ENCODE measurements around the gene GNG14.
"Not testable (repeated sequence)": the region's sequence is repeated elsewhere in the genome, so short reads cannot be mapped to it uniquely, and the experiment has no call there.

The GNG14 gene

DNA sequence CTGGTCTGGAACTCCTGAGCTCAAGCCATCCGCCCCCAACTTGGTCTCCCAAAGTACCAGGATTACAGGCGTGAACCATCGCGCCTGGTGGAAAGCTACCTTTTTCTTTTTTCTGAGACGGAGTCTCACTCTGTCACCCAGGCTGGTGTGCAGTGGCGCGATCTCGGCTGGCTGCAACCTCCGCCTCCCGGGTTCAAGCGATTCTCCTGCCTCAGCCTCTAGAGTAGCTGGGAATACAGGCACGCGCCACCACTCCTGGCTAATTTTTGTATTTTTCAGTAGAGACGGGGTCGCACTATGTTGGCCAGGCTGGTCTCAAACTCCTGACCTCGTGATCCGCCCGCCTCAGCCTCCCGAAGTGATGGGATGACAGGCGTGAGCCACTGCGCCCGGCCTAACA lies 9.6 kb downstream of the GNG14 start:
- DNase-seq, result not testable (repeated sequence)

DNA sequence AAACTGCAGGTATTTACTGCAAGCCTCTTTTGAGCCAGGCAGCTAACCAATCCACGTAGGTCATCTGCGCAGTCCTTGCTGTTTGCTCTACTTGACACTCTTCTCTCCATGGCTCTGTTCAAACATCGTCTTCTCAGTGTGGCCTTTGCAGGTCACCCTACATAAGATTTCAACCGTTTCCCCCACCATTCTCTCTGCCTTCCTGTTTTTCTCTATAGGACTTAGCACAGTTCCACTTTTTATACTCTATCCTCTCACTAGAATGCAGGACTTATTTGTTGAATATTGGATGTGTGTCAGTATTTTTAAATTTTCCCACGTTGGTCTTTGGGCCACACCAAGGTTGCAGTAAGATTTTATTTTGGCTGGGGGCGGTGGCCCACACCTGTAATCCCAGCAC lies 10.3 kb downstream of the GNG14 start:
- DNase-seq, result no peak

DNA sequence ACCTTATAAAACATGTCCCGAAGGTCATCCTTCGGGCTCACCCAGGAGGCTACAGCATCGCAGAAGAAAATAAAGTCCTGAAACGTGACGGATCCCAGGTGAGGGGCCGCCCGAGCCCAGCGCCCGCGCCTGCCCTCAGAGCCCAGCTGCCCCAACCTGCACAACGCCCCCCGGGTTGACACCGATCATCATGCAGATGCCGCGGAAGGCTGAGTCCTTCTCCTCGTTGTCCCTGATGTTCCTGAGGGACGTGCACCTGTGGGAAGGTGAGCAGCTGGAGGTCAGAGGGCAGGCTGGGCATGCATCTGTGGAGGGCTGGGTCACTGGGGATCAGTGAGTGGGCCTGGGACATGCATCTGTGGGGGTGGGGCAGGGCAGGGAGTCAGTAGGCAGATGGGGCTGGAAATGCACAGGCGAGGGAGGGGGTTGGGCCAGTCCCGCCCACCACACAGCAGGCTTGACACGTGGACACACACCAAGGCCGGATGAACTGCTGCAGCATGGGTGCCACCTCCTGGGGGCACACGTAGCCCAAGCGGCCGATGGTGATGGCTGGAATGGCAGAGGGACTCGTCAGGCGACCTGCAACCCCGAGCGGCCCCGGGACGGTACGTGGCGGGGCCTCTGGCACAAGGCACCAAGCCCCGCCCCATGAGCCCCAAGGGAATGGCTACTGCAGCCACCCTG lies 13.9 kb downstream of the GNG14 start:
- DNase-seq, result no peak

DNA sequence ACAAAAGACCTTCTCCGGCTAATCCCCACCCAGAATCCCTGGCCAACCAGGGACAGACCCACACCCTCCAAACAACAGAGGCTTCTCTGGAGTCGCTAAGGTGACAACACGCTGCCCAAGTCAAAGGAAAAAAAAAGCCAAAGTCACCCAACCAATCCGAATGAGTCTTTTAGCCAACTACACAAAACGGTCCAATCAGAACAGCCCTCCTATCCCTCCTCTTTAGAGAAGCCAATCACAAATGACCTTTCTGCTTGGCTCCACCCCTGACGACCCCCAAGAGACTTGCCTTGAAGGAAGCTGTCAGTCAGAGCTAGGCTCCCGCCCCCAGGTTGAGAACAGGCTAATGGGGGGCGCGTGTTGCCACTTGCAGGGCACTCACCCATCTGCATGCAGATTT lies 15.2 kb downstream of the GNG14 start:
- DNase-seq, result peak; percentile 16

DNA sequence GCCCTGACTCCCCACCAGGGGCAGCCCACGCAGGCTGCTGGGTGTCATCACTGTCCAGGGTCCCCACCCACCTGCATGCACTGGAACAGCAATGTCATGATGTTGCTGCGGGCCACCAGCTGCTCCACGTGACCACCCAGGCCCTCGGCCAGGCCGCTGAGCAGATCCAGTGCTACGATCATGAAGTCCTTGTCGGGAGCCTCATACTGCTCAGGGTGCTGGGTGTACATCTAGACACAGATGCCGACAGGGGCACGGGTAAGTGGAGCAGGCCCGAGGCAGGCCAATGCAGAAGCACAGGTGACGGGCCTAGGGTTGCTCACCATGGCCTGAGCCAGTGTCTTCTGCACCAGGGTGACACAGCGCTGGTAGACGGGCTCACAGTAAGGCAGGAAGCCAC lies 17.4 kb downstream of the GNG14 start:
- DNase-seq, result no peak

DNA sequence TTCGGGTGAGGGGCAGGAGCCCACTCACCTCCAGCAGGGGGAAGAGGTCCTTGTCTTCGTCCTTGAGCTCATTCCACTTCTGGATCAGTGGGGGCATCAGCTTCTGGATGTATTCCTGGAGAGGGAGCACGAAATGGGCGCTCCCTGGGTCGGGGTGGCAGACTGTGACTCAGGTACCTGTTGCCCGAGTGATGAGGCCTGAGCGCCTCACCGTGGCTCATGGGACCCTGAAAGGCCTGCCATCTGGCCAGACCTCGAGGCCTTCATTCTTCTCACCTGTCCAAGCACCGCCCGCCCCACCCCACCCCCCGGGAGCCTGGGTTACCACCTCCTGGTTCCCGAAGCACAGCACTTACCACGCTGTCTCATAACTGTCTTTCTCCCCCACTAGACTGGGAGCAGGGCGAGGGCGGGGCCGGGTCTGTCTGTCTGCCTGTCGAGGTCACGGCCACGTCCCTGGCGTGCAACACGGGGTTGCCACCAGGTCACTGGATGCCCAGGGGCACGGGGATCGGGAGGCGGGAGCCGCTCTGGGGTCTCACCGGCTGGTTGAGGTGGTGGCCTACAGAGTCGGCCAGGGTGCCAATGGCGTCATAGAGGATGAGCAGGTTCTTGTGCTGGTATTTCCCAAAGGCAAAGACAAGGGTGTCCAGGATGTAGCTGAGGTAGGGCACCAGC lies 18.0 kb downstream of the GNG14 start:
- DNase-seq, result no peak

DNA sequence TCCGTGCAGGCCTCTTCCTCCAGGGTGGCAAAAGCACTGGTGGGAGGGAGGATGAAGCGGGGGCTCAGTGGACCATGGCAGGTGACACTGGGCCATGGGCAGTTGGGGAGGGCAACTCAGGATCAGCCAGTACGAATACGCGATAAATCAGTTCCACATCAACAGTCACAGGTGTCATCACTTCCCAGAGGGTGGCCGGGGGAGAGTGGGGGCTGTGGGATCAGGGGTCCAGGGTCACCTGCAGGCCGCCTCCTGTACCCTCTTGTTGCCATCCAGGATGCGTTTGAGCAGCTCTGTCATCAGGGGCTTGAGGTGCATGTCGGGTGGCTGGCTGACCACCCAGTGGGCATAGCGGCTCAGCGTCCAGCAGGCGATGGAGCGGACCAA lies 18.5 kb downstream of the GNG14 start:
- no peak for DNase-seq

DNA sequence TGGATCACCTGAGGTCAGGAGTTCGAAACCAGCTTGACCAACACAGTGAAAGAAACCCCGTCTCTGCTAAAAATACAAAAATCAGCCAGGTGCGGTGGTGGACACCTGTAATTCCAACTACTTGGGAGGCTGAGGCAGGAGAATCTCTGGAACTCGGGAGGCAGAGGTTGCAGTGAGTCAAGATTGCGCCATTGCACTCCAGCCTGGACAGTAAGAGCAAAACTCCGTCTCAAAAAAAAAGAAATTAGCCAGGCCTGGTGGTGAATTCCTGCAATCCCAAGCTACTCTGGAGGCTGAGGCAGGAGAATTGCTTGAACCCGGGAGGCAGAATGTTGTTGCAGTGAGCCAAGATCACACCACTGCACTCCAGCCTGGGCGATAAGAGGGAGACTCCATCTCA lies 20.8 kb downstream of the GNG14 start:
- no peak for DNase-seq

DNA sequence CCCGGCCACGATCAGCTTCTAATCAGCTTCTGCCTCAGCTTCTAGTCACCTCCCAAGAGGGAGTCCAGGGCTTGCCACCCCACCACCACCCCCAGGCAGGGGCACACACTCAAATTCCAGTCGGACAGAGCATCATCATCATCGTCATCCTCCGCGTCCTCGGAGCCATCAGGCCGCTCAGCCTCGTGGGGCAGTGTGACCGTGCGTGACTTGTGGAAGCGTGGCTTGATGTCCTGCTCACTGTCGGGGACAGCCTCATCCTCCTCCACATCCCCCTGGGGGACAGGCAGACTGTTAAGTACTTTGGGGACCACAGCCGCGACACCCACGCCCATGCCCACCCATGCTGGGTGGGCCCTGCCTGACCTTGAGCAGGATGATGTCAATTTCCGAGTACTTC lies 23.4 kb downstream of the GNG14 start:
- DNase-seq, result no peak

DNA sequence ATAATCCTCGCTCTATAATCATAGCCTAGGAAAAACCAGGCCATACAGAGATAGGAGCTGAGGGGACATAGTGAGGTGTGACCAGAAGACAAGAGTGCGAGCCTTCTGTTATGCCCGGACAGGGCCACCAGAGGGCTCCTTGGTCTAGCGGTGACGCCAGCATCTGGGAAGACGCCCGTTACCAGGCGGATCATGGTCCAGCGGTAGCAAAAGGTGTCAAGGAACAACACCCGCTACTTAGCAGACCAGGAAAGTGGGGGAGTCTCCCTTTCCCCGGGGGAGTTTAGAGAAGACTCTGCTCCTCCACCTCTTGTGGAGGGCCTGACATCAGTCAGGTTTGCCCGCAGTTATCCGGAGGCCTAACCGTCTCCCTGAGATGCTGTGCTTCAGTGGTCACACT lies 24.3 kb downstream of the GNG14 start:
- peak; percentile 25 for DNase-seq

DNA sequence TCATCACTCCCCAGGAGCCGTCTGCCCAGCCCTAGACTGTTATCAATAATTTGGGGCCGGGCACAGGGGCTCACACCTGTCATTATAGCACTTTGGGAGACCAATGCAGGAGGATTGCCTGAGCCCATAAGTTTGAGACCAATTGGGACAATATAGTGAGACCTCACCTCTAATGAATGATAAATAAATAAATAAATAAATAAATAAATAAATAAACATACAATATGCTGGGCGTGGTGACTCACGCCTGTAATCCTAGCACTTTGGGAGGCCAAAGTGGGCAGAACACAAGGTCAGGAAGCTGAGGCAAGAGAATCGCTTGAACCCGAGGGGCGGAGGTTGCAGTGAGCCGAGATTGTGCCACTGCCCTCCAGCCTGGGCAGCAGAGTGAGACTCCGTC lies 25.5 kb downstream of the GNG14 start:
- DNase-seq, result not testable (repeated sequence)

DNA sequence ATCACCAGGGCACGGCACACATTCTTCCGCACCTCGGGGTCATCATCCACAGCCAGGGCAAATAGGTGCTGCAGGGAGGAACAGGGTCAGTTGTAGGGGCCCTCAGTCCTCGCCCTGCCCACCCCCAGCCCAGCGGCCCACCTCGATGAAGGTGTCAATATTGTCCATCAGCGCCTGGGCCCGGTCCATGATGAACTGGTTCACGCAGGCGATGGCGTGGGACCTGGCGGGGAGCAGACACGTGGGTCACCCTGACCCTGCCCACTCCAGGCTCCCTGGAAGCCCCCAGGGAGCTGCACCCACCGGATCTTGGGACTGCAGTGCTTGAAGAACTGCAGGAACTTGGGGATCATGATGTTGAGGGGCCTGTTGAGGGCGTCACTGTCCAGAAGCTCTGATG lies 27.3 kb downstream of the GNG14 start:
- no peak for DNase-seq

DNA sequence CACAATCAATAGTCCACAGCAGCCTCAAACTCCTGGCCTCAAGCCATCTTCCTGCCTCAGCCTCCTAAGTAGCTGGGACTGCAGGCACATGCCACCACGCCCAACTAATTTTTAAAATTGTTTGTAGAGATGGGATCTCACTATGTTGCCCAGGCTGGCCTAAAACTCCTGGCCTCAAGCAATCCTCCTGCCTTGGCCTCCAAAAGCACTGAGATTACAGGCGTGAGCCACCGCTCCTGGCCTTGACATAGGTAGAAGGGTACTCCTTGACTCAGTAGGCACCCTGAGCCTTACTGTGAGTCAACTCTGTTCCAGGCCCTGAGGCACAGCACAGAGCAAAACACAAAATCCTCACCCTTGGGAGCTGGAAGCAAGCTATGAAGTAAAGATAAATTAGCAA lies 28.1 kb downstream of the GNG14 start:
- no peak for DNase-seq

DNA sequence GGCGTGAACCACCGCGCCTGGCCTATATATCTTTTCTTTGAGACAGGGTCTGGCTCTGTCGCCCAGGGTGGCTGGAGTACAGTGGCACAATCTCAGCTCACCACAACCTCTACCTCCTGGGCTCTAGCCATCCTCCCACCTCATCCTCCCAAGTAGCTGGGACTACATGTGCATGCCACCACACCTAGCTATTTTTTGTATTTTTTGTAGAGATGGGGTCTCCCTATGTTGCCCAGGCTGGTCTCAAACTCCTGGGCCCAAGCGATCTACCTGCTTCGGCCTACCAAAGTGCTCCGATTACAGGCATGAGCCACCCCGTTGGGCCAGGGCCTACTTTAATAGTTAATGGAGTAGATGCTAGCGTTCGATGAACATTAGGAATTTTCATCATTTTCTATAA lies 32.5 kb downstream of the GNG14 start:
- DNase-seq, result no peak

DNA sequence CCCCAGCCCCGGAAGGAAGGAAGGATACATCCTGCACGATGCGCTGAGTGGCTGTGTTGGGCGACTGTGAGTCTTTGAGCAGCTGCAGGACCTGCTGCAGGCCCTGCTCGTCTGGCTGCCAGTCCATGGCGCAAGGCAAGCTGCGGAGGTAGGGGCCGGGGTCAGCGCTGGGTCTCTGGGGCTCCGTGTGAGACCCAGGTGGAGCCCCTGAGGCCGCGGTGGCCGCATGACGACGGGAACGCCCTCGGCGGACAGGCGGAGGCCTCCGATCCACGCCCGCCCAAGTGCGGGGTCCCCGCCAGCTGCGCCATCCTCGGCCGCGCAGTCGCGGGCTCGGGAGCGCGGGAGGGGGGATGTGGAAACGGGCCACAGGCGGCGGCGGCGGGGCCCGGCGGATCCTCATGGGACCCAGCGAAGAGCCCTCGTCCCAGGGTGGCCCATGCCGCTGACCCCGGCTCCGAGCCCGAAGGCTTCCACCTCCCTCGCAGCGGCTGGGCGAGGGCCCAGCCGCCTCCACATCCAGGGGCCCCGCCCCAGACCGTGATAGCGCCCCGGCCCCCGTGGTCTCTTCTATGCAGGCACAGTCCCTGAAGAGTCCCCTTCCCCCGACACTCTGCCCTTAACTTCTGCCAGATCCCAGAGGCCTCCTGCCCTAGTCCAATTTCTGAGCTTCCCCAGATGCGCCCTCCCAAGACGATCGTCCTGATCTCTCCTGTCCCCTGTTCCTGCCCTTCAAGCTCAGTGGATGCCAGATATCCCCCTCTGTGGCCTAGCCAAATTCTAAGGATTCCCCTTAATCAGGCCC lies 33.3 kb downstream of the GNG14 start:
- no peak for DNase-seq

DNA sequence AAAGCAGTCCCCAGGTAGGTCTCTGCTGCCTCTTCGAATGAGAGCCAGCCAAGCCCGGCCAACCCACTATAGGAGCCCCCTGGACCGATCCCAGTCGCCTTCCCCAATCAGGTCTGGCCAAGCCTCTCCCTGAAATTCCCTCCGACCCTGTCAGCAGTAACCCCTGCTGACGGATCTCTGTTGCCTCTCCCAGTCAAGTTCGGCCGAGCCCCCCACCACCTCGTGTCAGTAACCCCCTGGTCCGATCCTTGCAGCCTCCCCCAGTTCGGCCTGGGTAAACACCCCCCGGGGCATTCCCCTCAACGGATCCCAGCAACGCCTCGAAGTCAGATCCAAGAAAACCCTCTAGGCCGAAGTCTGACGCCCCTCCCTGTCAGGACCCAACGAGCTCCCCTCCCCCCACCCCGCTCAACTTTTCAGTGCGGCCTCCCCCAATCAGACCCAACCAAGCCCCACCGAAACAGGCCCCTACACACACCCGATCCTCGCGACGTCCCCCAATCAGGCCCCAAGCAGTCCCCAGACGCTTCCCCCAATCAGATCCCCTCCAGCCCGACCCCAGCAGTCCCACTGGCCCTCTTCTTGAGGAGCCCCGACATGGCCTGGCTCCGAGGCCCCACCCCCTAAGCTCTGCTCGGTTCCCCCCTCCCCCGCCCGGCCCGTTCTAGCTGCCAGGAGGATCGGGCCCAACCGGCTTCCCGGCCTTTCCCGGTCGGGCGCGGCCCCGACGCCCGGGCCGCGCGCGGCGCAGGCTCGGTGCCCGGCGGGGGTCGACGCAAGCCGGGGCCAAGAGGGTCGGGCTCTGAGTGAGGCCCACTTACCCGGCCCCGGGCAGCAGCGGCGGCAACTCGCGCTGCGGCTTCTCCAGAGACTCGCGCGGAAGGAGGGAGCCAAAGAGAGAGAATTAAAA lies 34.1 kb downstream of the GNG14 start:
- peak; percentile 61 for DNase-seq

DNA sequence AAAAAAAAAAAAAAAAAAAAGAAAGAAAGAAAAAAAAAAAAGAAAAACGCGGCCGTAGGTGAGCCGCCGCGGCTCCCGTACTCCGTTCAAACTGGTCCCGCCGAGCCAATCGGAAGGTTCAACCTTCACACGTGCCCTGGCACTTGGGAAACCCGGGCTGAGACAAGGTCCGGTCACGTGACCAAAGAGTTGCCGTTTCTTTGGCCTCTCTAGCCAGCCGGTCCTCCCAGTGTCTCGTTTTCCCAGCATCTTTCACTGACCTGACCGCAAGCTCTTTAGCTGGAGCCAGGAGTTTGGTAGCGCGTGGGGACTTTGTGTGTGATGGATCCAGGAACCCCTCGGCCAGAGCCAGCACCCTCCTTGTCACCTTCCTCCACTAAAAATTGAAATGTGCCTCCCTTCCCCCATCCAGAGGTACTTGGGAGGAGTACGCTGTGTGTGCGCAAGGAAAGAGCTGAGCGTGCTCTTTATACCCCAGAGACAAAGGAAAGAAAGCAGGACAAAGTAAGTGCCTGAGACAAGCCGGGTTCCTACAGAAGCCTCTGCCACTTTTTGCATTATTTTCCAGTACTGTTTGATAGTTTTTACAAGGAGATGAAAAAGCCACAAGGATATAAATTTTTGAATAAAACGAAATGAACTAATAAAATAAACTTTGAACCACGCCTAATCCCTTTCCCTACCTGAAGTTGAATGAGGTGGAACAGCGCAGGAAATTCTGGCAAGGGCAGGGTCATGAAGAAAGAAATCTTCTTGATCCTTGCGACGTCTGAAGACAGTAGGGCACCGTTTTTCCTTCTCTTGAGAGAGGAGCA lies 35.0 kb downstream of the GNG14 start:
- peak; percentile 97 for DNase-seq

DNA sequence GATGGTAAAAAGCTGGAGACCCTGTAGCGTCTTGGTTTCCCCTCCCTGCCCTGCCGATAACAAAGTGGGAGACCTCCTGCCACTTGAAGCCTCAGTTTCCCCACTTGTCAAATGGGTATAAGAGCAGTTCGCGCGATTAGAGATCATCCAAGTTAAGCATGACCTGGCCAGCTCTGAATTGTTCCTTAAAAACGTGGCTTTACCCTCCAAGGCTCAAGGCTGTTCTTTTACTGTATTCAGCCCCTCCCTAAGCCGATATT lies 35.5 kb downstream of the GNG14 start:
- DNase-seq, result no peak

DNA sequence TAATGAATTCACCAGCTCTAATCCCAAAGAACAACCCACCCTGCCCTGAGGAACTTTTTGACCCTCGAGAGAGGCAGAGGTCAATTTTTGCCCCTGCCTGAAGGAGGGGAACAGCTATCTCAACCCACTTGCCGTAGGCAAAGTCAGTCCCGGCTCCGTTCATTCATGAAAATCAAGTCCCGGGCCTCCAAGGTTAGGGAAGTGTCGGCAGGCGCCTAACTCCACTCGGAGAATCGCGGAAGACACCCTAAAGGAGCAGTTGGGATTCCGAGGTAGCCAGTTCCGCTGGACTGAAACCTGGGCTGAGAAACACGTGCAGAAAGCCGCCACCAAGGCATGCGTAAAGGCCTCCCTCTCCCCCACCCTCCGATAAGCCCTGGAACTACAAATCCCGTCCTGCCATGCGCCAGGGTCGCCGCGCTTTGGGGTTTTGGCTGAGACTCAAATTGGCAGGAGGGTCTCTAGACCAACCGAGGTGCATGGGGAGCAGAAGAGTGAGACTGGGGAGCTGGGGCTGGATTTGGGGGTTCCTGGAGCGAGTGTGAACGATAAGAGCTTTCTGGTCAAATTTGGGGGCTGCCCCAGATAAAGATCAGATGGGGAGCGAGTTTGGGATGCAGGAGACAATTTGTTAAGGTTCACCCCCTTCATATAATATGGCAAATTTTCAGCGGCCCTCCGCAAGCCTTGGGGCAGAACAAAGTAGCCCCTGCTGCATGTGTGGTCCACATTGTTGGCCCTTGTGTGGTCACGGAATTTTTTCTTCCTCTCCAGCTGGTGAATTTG lies 36.0 kb downstream of the GNG14 start, which contains the start of gene TNPO2:
Gene TNPO2, minus strand, starts transcription at position 292 of the 786 bp plus-strand sequence. CDS start 2,955 bp downstream, outside the sequence.
- DNase-seq, result peak; percentile 68

DNA sequence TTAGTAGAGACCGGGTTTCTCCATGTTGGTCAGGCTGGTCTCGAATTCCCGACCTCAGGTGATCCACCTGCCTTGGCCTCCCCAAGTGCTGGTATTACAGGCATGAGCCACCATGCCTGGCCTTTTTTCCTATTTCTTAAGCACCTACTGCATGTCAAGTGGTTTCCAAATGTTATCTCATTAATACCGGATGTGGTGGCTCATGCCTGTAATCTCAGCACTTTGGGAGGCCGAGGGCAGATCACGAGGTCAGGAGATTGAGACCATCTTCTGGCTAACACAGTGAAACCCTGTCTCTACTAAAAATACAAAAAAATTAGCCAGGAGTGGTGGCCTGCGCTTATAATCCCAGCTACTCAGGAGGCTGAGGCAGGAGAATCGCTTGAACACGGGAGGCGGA lies 37.8 kb downstream of the GNG14 start:
- DNase-seq, result not testable (repeated sequence)

DNA sequence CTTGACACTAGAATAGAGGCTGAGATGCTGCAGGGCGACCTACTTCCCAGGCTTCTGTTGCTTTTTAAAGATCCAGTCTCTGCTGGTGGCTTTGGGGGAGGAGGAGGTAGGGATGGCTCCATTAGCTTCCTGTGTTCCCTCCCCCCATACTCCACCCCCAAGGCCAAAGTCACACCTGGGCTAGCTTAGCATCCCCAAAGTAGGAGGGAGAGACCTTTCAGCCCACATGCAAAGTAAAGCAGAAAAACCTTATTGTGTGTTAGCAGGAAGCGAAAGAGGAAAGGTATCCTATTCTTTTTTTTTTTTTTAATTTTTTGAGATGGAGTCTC lies 39.2 kb downstream of the GNG14 start:
- DNase-seq, result no peak
